Measurements from ENCODE around the gene SETBP1.

DNA sequence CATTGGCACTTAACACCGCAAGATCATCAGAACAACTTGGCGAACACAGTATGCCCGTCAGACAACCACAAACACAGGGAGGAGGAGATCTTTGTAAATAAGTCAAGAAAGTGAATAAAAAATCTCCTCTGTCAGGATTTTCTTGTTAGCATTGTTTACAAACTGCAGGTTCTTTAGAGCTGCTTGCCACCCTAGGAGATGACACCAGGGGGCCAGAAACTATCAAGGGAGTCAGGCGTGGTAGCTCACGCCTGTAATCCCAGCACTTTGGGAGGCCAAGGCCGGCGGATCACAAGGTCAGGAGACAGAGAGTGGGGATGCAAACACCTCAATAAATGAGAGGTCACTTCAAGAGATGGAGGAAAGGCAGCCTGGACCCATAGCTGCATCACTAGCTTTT is 428.1 kb downstream of the SETBP1 start:
- TF ChIP-seq POLR2AphosphoS5 (IDR thresholded peaks at IDR 0.05; ENCODE audit: low read depth, low read length) (no peak), POLR2A (IDR thresholded peaks at IDR 0.05; ENCODE audit: control extremely low read depth in 1 of 2, low read depth in 2 of 2, low read length in 2 of 2) (no peak), HDAC6 (IDR thresholded peaks at IDR 0.05; ENCODE audit: low read depth, low read length) (no peak)

All from H1 (cell line).